HAP-1 (cell line): ENCODE data around the gene CPAMD8.
A peak's percentile ranks its signal among the peaks of the same experiment; 100 is the strongest.

Source experiments
- DNase-seq, 2 experiments: peaks; one replicate each; pipeline ENCODE4 v3.0.0-alpha.2; 2016 to 2020; ENCODE audit warnings: low spot score in 2 of 2
- H3K27me3 ChIP-seq: fragments of 250-450 bp; sonication (Bioruptor Pico); 2 replicates; pipeline ENCODE4 v1.5.1; 2020; ENCODE audit warnings: low read depth, mild to moderate bottlenecking, moderate library complexity
- H3K36me3 ChIP-seq: fragments of 250-450 bp; sonication (Bioruptor Pico); replicated peaks from 2 replicates; pipeline ENCODE4 v1.5.1; 2020; ENCODE audit warnings: mild to moderate bottlenecking
- H3K4me1 ChIP-seq: fragments of 250-450 bp; sonication (Bioruptor Pico); 2 replicates; pipeline ENCODE4 v1.5.1; 2020; ENCODE audit warnings: mild to moderate bottlenecking
- H3K4me3 ChIP-seq: fragments of 250-450 bp; sonication (Bioruptor Pico); 2 replicates; pipeline ENCODE4 v1.5.1; 2020; ENCODE audit warnings: mild to moderate bottlenecking, moderate library complexity
- H3K9me3 ChIP-seq: fragments of 250-450 bp; sonication (Bioruptor Pico); 2 replicates; pipeline ENCODE4 v1.5.1; 2020; ENCODE audit warnings: mild to moderate bottlenecking, moderate library complexity
- in situ Hi-C: fragments of 300-500 bp; cut with MboI; formaldehyde crosslinking; loops from 3 replicates; pipeline ENCODE4 v1.14.3; 2020; ENCODE audit warnings: low sequenced_read_pairs, inconsistent platforms, mixed read lengths

Gene CPAMD8

GRCh38 chr19:16901491-16902175 lies 125.0 kb downstream of the CPAMD8 start:
- H3K27me3 ChIP-seq = no peaks in the 10 kb centered on the region
- H3K4me3 ChIP-seq = no peak overlapping the region
- no peaks in the 10 kb centered on the region for H3K9me3 ChIP-seq
- H3K4me1 ChIP-seq = no peaks in the 10 kb centered on the region
- no peaks in the 10 kb centered on the region for H3K36me3 ChIP-seq
- in situ Hi-C loops = no loop called here
- DNase-seq = no peak

GRCh38 chr19:16899566-16900075 lies 127.0 kb downstream of the CPAMD8 start:
- in situ Hi-C loops = no loop called here
- DNase-seq = peak in 1 of 2 experiments; percentile 60
- H3K36me3 ChIP-seq = no peaks in the 10 kb centered on the region
- no peaks in the 10 kb centered on the region for H3K9me3 ChIP-seq
- no peak overlapping the region for H3K4me3 ChIP-seq
- no peaks in the 10 kb centered on the region for H3K27me3 ChIP-seq
- no peaks in the 10 kb centered on the region for H3K4me1 ChIP-seq

GRCh38 chr19:16898361-16899015 lies 128.1 kb downstream of the CPAMD8 start:
- Histone ChIP-seq H3K9me3 (no peaks in the 10 kb centered on the region), H3K36me3 (no peaks in the 10 kb centered on the region), H3K27me3 (no peaks in the 10 kb centered on the region), H3K4me3 (no peak overlapping the region), H3K4me1 (no peaks in the 10 kb centered on the region)
- no peak for DNase-seq
- in situ Hi-C loops = no loop called here

GRCh38 chr19:16897856-16898161 lies 128.8 kb downstream of the CPAMD8 start:
- no peaks in the 10 kb centered on the region for H3K4me1 ChIP-seq
- in situ Hi-C loops = no loop called here
- no peak for DNase-seq
- H3K4me3 ChIP-seq = no peak overlapping the region
- no peaks in the 10 kb centered on the region for H3K36me3 ChIP-seq
- H3K9me3 ChIP-seq = no peaks in the 10 kb centered on the region
- no peaks in the 10 kb centered on the region for H3K27me3 ChIP-seq

GRCh38 chr19:16897029-16897855 lies 129.4 kb downstream of the CPAMD8 start:
- no peaks in the 10 kb centered on the region for H3K27me3 ChIP-seq
- no peaks in the 10 kb centered on the region for H3K36me3 ChIP-seq
- H3K4me3 ChIP-seq = peak overlapping the region; percentile 20
- DNase-seq = peak; percentile 16 to 91
- in situ Hi-C loops = no loop called here
- no peaks in the 10 kb centered on the region for H3K9me3 ChIP-seq
- H3K4me1 ChIP-seq = no peaks in the 10 kb centered on the region

DNA sequence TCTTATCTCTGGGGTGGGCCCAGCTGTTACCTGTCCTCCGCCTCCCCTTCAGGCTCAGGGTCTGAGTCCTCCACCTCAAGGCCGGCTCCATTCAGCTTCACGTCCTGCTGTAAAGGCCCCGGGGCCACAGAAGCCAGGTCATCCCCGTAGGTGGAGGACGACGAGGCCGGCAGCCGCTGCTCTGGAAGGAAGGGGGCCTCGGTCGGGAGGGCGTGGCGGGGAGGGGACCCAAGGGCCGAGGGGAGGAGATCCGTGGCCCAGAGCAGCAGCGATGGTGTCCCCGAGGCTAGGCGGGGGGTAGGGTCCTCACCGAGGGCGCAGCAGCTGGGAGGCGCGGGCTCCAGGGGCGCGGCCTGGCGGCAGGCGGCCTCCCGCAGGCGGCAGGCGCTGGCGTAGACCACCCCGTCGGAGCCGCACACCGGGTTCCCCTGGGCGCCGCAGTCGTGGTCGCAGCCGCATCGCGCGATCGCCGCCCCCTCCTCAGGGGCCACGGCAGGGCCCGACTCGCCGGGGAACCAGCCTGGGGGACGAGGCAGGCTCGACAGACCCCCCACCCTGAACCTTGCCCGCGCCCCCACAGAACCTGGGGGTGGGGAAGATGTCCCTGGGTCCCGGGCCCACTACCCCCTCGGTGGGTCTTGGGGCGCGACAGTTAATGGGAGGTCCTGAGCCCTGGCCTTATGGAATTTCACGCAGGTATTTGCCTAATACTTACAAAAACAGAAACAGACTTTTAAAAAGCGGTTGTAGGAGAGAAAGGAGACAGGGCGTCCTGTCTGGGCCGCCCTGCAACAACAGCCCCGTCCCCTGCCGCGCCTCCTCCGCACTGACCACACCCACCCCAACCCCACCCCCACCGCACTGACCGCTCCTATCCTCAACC lies 130.2 kb downstream of the CPAMD8 start:
- in situ Hi-C loops = no loop called here
- H3K9me3 ChIP-seq = no peaks in the 10 kb centered on the region
- no peak for DNase-seq
- no peak overlapping the region for H3K4me3 ChIP-seq
- H3K36me3 ChIP-seq = no peaks in the 10 kb centered on the region
- H3K4me1 ChIP-seq = no peaks in the 10 kb centered on the region
- H3K27me3 ChIP-seq = no peaks in the 10 kb centered on the region

DNA sequence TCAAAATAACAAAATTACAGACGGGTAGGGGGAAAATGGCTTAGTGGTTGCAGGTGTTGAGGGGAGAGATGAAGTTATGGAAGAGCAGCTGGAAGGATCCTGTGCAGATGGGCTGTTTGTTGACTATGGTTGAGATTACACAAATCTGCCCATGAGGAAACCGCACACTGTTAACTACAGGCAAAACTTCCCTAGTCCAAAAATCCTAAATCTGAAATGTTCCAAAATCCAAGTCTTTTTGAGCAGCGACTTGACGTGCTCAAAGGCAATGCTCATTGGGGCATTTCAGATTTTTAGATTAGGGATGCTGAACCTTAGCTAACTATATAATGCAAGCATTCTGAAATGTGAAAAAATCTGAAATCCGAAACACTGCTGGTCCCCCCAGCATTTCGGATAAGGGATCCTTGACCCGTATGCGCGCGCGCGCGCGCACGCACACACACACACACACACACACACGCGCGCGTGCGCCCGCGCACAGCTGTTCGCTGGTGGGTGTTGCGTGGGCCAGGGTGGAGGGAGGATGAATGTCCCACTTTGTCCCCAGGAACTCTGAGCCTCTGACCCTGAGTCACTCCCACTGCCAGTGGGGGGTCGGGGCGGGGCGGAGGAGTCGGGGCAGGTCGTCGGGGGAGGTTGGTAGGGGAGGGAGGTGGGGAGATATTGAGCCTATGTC lies 131.0 kb downstream of the CPAMD8 start:
- DNase-seq = no peak
- Histone ChIP-seq H3K9me3 (no peaks in the 10 kb centered on the region), H3K36me3 (no peaks in the 10 kb centered on the region), H3K4me1 (no peaks in the 10 kb centered on the region), H3K4me3 (no peak overlapping the region), H3K27me3 (no peaks in the 10 kb centered on the region)
- in situ Hi-C loops = no loop called here

GRCh38 chr19:16894080-16894479 lies 132.5 kb downstream of the CPAMD8 start:
- Histone ChIP-seq H3K36me3 (no peaks in the 10 kb centered on the region), H3K27me3 (no peaks in the 10 kb centered on the region), H3K4me1 (no peaks in the 10 kb centered on the region), H3K4me3 (no peak overlapping the region), H3K9me3 (no peaks in the 10 kb centered on the region)
- in situ Hi-C loops = no loop called here
- DNase-seq = no peak

DNA sequence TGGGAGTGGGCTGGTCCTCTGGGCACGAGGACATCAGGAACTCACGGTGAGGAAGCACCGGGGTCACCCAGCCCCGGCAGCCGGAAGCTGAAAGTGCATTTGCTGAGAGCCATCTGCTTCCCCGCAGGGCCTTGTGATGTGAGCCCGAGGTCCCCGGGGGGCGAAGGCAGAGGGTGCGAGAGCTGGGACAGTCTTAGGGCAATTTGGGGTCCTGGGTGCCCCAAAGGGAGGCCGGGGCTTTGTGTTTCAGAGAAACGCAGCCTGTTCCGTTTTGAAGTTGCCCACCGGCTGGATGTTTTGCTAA lies 133.0 kb downstream of the CPAMD8 start:
- H3K4me1 ChIP-seq = no peaks in the 10 kb centered on the region
- no peak overlapping the region for H3K4me3 ChIP-seq
- in situ Hi-C loops = no loop called here
- no peaks in the 10 kb centered on the region for H3K27me3 ChIP-seq
- H3K9me3 ChIP-seq = no peaks in the 10 kb centered on the region
- DNase-seq = no peak
- no peaks in the 10 kb centered on the region for H3K36me3 ChIP-seq

- Histone ChIP-seq H3K36me3 (no peaks in the 10 kb centered on the region), H3K9me3 (no peaks in the 10 kb centered on the region), H3K4me1 (no peaks in the 10 kb centered on the region), H3K4me3 (no peak overlapping the region), H3K27me3 (no peaks in the 10 kb centered on the region)
- in situ Hi-C loops = no loop called here
- no peak for DNase-seq
Observed at GRCh38 chr19:16892868-16893685, 133.5 kb downstream of the CPAMD8 start.

- no peak for DNase-seq
- Histone ChIP-seq H3K36me3 (no peaks in the 10 kb centered on the region), H3K9me3 (no peaks in the 10 kb centered on the region), H3K27me3 (no peaks in the 10 kb centered on the region), H3K4me3 (no peak overlapping the region), H3K4me1 (no peaks in the 10 kb centered on the region)
- in situ Hi-C loops = no loop called here
Observed at GRCh38 chr19:16892436-16892835, 134.2 kb downstream of the CPAMD8 start.

- no peaks in the 10 kb centered on the region for H3K4me1 ChIP-seq
- no peak overlapping the region for H3K4me3 ChIP-seq
- no peak for DNase-seq
- H3K9me3 ChIP-seq = no peaks in the 10 kb centered on the region
- in situ Hi-C loops = no loop called here
- H3K36me3 ChIP-seq = no peaks in the 10 kb centered on the region
- H3K27me3 ChIP-seq = no peaks in the 10 kb centered on the region
Observed at GRCh38 chr19:16891696-16892382, 134.8 kb downstream of the CPAMD8 start.
